ENCODE measurements around the gene PLD4.

PLD4 gene, protein sequence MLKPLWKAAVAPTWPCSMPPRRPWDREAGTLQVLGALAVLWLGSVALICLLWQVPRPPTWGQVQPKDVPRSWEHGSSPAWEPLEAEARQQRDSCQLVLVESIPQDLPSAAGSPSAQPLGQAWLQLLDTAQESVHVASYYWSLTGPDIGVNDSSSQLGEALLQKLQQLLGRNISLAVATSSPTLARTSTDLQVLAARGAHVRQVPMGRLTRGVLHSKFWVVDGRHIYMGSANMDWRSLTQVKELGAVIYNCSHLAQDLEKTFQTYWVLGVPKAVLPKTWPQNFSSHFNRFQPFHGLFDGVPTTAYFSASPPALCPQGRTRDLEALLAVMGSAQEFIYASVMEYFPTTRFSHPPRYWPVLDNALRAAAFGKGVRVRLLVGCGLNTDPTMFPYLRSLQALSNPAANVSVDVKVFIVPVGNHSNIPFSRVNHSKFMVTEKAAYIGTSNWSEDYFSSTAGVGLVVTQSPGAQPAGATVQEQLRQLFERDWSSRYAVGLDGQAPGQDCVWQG

DNA sequence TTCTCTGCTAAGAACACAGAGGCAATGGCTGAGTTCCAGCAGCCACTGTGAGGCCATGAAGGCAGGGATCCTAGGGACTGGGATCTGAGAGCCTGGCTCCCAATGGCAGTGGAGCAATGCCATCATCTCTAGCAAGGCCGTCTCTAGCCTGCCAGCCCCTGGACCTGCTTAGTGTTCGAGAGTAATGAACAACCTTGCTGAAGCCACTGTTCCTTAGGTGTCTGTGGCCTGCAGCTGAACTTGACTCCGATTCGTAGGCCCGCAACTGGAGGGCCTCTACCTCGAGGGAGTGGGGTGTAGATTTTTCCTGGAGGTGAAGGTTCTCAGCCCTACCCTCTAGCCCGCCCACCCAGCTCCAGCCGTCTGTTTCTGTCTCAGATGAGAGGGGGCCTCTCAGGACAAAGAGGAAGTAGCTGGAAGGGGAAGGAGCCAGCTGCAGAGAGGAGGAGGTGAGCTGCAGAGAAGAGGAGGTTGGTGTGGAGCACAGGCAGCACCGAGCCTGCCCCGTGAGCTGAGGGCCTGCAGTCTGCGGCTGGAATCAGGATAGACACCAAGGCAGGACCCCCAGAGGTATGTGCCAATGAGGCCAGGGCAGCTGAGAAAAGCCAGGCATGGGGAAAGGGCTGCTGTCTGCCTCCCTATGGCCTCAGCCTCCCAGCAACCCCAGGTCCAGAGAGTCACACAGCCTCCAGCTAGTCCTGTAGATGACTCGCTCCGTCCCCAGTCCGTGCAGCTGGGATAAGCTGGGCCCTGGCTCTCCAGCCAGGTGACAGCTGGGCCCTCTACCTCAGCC, at the start of gene PLD4:
PLD4 (plus strand) TSS at position 459 of the 793 bp plus-strand sequence. CDS start 2,262 bp downstream, outside the sequence.
- TF ChIP-seq, protein P1, sequence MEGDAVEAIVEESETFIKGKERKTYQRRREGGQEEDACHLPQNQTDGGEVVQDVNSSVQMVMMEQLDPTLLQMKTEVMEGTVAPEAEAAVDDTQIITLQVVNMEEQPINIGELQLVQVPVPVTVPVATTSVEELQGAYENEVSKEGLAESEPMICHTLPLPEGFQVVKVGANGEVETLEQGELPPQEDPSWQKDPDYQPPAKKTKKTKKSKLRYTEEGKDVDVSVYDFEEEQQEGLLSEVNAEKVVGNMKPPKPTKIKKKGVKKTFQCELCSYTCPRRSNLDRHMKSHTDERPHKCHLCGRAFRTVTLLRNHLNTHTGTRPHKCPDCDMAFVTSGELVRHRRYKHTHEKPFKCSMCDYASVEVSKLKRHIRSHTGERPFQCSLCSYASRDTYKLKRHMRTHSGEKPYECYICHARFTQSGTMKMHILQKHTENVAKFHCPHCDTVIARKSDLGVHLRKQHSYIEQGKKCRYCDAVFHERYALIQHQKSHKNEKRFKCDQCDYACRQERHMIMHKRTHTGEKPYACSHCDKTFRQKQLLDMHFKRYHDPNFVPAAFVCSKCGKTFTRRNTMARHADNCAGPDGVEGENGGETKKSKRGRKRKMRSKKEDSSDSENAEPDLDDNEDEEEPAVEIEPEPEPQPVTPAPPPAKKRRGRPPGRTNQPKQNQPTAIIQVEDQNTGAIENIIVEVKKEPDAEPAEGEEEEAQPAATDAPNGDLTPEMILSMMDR (IDR thresholded peaks at IDR 0.05; ENCODE audit: low read depth, low read length) = no peak
- H3K4me3 ChIP-seq (ENCODE audit: low read depth, low read length) = no peak within 1 kb of the TSS

DNA sequence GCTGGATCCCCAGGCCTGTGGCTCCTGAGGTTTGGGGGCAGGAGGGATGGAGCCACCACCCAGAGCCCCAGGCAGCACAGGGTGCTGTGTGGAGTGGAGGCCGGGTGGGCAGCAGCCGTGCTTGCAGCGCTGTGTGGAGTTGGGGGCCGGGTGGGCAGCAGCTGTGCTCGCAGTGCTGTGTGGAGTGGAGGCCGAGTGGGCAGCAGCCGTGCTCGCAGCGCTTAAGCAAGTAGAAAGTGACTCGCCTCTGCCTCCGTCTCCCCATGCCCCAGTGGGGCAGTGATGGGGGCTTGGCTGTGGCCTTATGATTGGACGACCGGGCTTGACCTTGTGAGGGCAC, 49.3 kb upstream of the PLD4 start:
- TF ChIP-seq, protein P1 (IDR thresholded peaks at IDR 0.05; ENCODE audit: low read depth, low read length) = no peak
- H3K4me3 ChIP-seq (ENCODE audit: low read depth, low read length) = no peak overlapping the region

DNA sequence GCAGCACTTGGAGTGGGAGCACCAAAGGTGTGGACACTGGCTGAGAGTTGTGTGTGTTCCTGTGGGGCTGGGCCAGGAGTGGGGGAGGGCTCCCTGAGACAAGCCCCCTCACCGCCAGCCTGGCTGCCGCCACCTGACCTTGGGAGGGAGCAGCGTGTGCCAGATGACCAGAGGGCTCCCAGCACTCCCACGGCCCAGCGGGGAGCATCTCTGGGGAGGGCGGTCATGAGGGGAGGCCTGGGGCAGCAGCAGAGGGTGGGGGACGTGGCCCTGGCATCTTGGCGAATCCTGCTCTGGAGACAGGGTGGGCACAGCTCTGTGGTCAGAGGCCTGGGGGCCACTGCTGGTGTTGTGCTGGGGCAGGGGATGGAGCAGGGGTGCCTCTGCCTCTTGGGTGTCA, 48.9 kb upstream of the PLD4 start:
- TF ChIP-seq, protein P1 (IDR thresholded peaks at IDR 0.05; ENCODE audit: low read depth, low read length) = no peak
- no peak overlapping the region for H3K4me3 ChIP-seq (ENCODE audit: low read depth, low read length)

DNA sequence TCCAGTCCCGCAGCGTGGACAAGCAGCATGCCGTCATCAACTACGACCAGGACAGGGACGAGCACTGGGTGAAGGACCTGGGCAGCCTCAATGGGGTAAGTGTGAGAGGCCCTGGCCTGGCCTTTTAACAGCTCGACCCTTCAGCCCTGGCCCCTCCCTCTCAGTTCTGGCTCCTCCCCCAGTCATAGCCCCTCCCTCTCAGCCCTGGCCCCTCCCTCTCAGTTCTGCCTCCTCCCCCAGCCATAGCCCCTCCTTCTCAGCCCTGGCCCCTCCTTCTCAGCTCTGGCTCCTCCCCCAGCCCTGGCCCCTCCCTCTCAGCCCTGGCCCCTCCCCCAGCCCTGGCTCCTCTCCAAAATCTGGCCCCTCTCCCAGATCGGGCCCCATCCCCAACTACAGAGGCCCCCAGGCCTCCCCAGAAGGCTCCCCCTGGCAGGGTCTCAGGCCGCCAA, 48.4 kb upstream of the PLD4 start:
- TF ChIP-seq, protein P1 (IDR thresholded peaks at IDR 0.05; ENCODE audit: low read depth, low read length) = no peak
- H3K4me3 ChIP-seq (ENCODE audit: low read depth, low read length) = no peak overlapping the region

DNA sequence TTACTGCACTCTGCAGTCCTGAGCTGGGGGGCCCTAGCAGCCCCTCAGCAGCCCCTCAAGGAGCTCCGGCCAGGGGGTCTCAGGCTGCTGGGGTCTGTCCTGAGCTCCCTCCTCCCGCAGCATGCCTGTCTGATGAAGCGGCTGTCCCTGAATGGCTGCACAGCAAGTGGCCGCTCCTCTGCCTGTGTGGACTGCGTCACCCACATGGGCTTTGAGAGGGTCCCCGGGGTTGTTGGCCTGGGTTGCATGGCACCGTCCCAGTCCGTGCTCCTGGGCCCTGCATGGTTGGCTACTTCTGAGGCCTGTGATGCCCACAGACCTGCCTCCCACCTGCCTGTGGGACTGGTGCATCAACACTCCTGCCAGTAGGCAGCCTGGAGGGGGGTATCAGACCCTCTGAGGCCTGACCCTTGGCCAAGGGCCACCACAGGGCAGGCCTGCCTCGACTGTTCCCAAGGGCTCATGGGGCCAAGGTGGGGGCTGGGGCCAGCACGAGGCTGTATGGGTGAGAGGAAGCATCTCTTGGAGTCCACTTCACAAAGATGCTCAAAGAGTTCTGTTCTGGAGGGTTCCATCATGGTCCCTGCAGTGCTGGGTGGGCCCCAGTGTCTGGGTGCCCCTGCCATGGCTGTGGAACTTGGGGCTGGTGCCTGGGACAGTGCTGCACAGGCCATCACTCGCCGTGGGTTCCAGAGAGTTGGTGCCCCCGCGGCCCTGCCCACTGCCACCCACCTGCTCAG, 47.4 kb upstream of the PLD4 start:
- TF ChIP-seq, protein P1 (IDR thresholded peaks at IDR 0.05; ENCODE audit: low read depth, low read length) = no peak
- H3K4me3 ChIP-seq (ENCODE audit: low read depth, low read length) = no peak overlapping the region

DNA sequence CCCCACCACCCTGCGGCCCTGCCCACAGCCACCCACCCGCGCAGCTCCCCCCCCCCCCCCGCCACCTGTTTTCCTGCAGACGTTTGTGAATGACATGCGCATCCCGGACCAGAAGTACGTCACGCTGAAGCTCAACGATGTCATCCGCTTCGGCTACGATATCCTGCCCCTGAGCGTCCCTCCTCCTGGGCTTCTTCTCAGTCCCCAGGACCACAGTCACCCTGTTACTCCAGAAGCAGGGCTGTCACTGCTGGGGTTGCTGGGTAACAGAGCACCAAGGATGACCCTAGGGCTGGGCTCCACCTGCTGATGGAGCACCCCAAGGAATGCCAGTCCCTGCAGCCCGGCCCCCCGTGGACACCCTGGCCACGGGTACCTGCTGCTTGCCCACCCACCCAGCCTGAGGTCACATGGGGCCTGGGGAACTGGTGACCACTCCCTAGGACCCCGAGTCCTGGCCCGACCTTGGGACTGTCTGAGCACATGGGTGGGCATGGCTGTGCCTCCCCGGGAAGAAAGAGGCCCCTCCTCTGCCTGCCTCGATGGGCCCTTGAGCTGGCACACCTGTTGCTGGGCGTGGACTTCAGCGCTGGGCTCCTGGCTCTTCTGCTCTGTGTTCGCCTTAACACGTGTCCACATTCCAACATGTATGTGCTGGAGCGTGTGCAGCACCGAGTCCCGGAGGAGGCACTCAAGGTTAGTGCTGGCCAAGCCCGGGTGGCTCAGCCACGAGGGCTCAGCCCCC, 46.7 kb upstream of the PLD4 start:
- no peak overlapping the region for H3K4me3 ChIP-seq (ENCODE audit: low read depth, low read length)
- TF ChIP-seq, protein P1 (IDR thresholded peaks at IDR 0.05; ENCODE audit: low read depth, low read length) = no peak
